Mesenchymal stem cell (in vitro differentiated cells and primary cell): ENCODE data around the gene TSBP1.

ENCODE experiments used
- DNase-seq: peaks from one replicate; pipeline ENCODE4 v3.0.0-alpha.2; 2013
- H2AFZ ChIP-seq: one replicate; pipeline ENCODE4 v1.6.1; 2013; ENCODE audit warnings: low read depth, mild to moderate bottlenecking, control low read depth, inconsistent platforms, low read length, moderate library complexity
- H2AK5ac ChIP-seq: 2 replicates; pipeline ENCODE4 v1.6.1; 2013; ENCODE audit warnings: low read length, moderate library complexity, mild to moderate bottlenecking, inconsistent platforms; ENCODE audit not compliant: severe bottlenecking
- H2BK120ac ChIP-seq: one replicate; pipeline ENCODE4 v1.6.1; 2013; ENCODE audit warnings: low read depth, mild to moderate bottlenecking, inconsistent platforms, low read length, moderate library complexity
- H2BK12ac ChIP-seq, 2 experiments: one replicate each; pipeline ENCODE4 v1.6.1; 2013; ENCODE audit warnings: inconsistent platforms in 2 of 2, low read length in 2 of 2, mild to moderate bottlenecking in 2 of 2, moderate library complexity in 2 of 2, control low read depth in 1 of 2
- H2BK15ac ChIP-seq: one replicate; pipeline ENCODE4 v1.6.1; 2013; ENCODE audit warnings: mild to moderate bottlenecking, low read depth, inconsistent platforms; ENCODE audit not compliant: poor library complexity, severe bottlenecking
- H2BK5ac ChIP-seq: 2 replicates; pipeline ENCODE4 v1.6.1; 2013; ENCODE audit warnings: low read depth, mild to moderate bottlenecking, low read length, control low read depth, inconsistent platforms; ENCODE audit not compliant: poor library complexity, severe bottlenecking
- H3K14ac ChIP-seq, 2 experiments: one replicate each; pipeline ENCODE4 v1.6.1; 2013; ENCODE audit warnings: inconsistent platforms in 2 of 2, low read length in 2 of 2, control low read depth in 1 of 2, mild to moderate bottlenecking in 1 of 2, moderate library complexity in 1 of 2
- H3K18ac ChIP-seq, 2 experiments: one replicate each; pipeline ENCODE4 v1.6.1; 2013; ENCODE audit warnings: inconsistent platforms in 2 of 2, low read length in 2 of 2, control low read depth in 1 of 2, low read depth in 1 of 2, mild to moderate bottlenecking in 1 of 2
- H3K23ac ChIP-seq, 2 experiments: one replicate each; pipeline ENCODE4 v1.6.1; 2013; ENCODE audit warnings: inconsistent platforms in 2 of 2, low read length in 2 of 2, mild to moderate bottlenecking in 2 of 2, moderate library complexity in 2 of 2, control low read depth in 1 of 2
- H3K27ac ChIP-seq: 2 replicates; pipeline ENCODE4 v1.5.1; 2013; ENCODE audit warnings: mild to moderate bottlenecking, moderate library complexity, low read length, control low read depth, inconsistent platforms; ENCODE audit not compliant: poor library complexity, severe bottlenecking
- H3K27me3 ChIP-seq, 2 experiments: 2 replicates each; pipeline versions ENCODE4 v1.6.1 to v1.7.0; 2013; ENCODE audit warnings: low read length in 2 of 2, mild to moderate bottlenecking in 2 of 2, moderate library complexity in 2 of 2, control low read depth in 1 of 2, inconsistent platforms in 1 of 2; ENCODE audit not compliant: control insufficient read depth in 1 of 2, insufficient read depth in 1 of 2
- H3K36me3 ChIP-seq, 2 experiments: 2 replicates each; pipeline versions ENCODE4 v1.6.1 to v1.7.0; 2013; ENCODE audit warnings: low read length in 2 of 2, control low read depth in 1 of 2, inconsistent platforms in 1 of 2, low read depth in 1 of 2, mild to moderate bottlenecking in 1 of 2; ENCODE audit not compliant: insufficient read depth in 2 of 2, control insufficient read depth in 1 of 2
- H3K4ac ChIP-seq, 2 experiments: one replicate each; pipeline ENCODE4 v1.6.1; 2013; ENCODE audit warnings: inconsistent platforms in 2 of 2, low read length in 2 of 2, mild to moderate bottlenecking in 2 of 2, moderate library complexity in 2 of 2, control low read depth in 1 of 2, low read depth in 1 of 2
- H3K4me1 ChIP-seq: 2 replicates; pipeline ENCODE4 v1.6.1; 2013; ENCODE audit warnings: low read depth, low read length, control low read depth; ENCODE audit not compliant: control insufficient read depth, insufficient read depth
- H3K4me2 ChIP-seq: 2 replicates; pipeline ENCODE4 v1.6.1; 2013; ENCODE audit warnings: low read length, mild to moderate bottlenecking, inconsistent platforms; ENCODE audit not compliant: poor library complexity, severe bottlenecking
- H3K4me3 ChIP-seq, 2 experiments: 2 replicates each; pipeline versions ENCODE4 v1.5.1 to v1.7.0; 2013; ENCODE audit warnings: low read length in 2 of 2, mild to moderate bottlenecking in 2 of 2, control low read depth in 1 of 2, low read depth in 1 of 2; ENCODE audit not compliant: insufficient read depth in 1 of 2
- H3K79me1 ChIP-seq: replicated peaks from 2 replicates; pipeline ENCODE4 v1.6.1; 2013; ENCODE audit warnings: mild to moderate bottlenecking, control low read depth, low read length, inconsistent platforms; ENCODE audit not compliant: poor library complexity, severe bottlenecking
- H3K9ac ChIP-seq: 2 replicates; pipeline ENCODE4 v1.7.0; 2013; ENCODE audit warnings: mild to moderate bottlenecking, low read length, moderate library complexity
- H3K9me3 ChIP-seq: 2 replicates; pipeline ENCODE4 v1.7.0; 2013; ENCODE audit warnings: mild to moderate bottlenecking, low read length; ENCODE audit not compliant: control insufficient read depth
- H4K8ac ChIP-seq: one replicate; pipeline ENCODE4 v1.6.1; 2013; ENCODE audit warnings: inconsistent platforms, mild to moderate bottlenecking, low read length, moderate library complexity
- H4K91ac ChIP-seq: one replicate; pipeline ENCODE4 v1.6.1; 2013; ENCODE audit warnings: mild to moderate bottlenecking, low read length, inconsistent platforms
- WGBS: methylation state at CpG from one replicate; pipeline ENCODE4 v1.1.7; 2013; ENCODE audit warnings: mixed read lengths; 5-methylcytosine and 5-hydroxymethylcytosine counted together

TSBP1 gene

GRCh38 chr6:32327103-32327502 is 44.6 kb downstream of the TSBP1 start:
- Histone ChIP-seq H3K4me3 (no peak overlapping the region), H3K23ac (no peak overlapping the region), H3K4ac (no peak overlapping the region), H3K9ac (no peak overlapping the region), H2AK5ac (no peak overlapping the region), H2BK120ac (no peak overlapping the region), H3K14ac (no peak overlapping the region), H3K4me1 (no peaks in the 10 kb centered on the region), H3K27me3 (peaks cover 0 to 3% of the 10 kb centered on the region in 2 experiments), H3K36me3 (no peaks in the 10 kb centered on the region), H2BK15ac (no peak overlapping the region), H2AFZ (no peak overlapping the region), H2BK12ac (no peak overlapping the region), H3K27ac (no peak overlapping the region), H3K4me2 (no peak overlapping the region), H4K8ac (no peak overlapping the region), H2BK5ac (no peak overlapping the region), H3K18ac (no peak overlapping the region), H4K91ac (no peak overlapping the region), H3K9me3 (no peaks in the 10 kb centered on the region), H3K79me1 (no peaks in the 10 kb centered on the region)
- no peak for DNase-seq
- WGBS: 96% methylated on average over 3 of the region's 3 CpGs

DNA sequence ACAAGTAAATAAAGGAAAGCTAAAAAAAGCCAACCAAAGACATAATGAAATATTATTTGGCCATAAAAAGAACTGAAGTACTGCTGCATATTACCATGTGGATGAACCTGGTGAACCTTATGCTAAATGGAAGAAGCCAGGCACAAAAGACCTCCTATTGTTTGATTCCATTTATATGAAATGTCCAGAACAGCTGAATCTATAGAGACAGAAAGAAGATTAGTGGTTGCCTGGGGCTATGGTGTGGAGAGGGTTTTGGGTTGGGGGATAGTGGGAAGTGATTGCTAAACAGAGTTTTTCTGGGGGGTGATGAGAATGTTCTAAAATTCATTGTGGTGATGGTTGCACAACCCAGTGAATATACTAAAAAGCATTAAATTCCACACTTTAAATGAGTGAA is 53.2 kb downstream of the TSBP1 start:
- no peak overlapping the region for H4K91ac ChIP-seq
- no peak overlapping the region for H3K14ac ChIP-seq
- H3K18ac ChIP-seq: no peak overlapping the region
- H2BK15ac ChIP-seq: no peak overlapping the region
- H3K9me3 ChIP-seq: no peaks in the 10 kb centered on the region
- no peak overlapping the region for H2BK12ac ChIP-seq
- H3K4ac ChIP-seq: no peak overlapping the region
- no peaks in the 10 kb centered on the region for H3K36me3 ChIP-seq
- H3K79me1 ChIP-seq: no peaks in the 10 kb centered on the region
- H3K23ac ChIP-seq: no peak overlapping the region
- H2BK5ac ChIP-seq: no peak overlapping the region
- H3K4me2 ChIP-seq: no peak overlapping the region
- H3K4me1 ChIP-seq: no peaks in the 10 kb centered on the region
- no peak overlapping the region for H2BK120ac ChIP-seq
- no peak overlapping the region for H4K8ac ChIP-seq
- no peak for DNase-seq
- no peak overlapping the region for H2AFZ ChIP-seq
- no peak overlapping the region for H3K9ac ChIP-seq
- no peak overlapping the region for H3K4me3 ChIP-seq
- no peak overlapping the region for H2AK5ac ChIP-seq
- no peaks in the 10 kb centered on the region for H3K27me3 ChIP-seq
- no peak overlapping the region for H3K27ac ChIP-seq

- H2AFZ ChIP-seq: no peak overlapping the region
- no peaks in the 10 kb centered on the region for H3K9me3 ChIP-seq
- no peak overlapping the region for H3K14ac ChIP-seq
- H3K79me1 ChIP-seq: no peaks in the 10 kb centered on the region
- no peak overlapping the region for H2BK5ac ChIP-seq
- no peak overlapping the region for H2BK12ac ChIP-seq
- 68% methylated on average over 5 of the region's 5 CpGs for WGBS
- H3K27me3 ChIP-seq: no peaks in the 10 kb centered on the region
- H2AK5ac ChIP-seq: no peak overlapping the region
- H3K9ac ChIP-seq: no peak overlapping the region
- H3K4me2 ChIP-seq: no peak overlapping the region
- no peak overlapping the region for H4K91ac ChIP-seq
- H2BK15ac ChIP-seq: no peak overlapping the region
- H3K36me3 ChIP-seq: no peaks in the 10 kb centered on the region
- no peak for DNase-seq
- no peaks in the 10 kb centered on the region for H3K4me1 ChIP-seq
- no peak overlapping the region for H3K27ac ChIP-seq
- no peak overlapping the region for H3K18ac ChIP-seq
- H2BK120ac ChIP-seq: no peak overlapping the region
- no peak overlapping the region for H3K4ac ChIP-seq
- no peak overlapping the region for H3K23ac ChIP-seq
- no peak overlapping the region for H4K8ac ChIP-seq
- no peak overlapping the region for H3K4me3 ChIP-seq
Observed at GRCh38 chr6:32317541-32317940, 54.2 kb downstream of the TSBP1 start.

- H4K91ac ChIP-seq: no peak overlapping the region
- no peak overlapping the region for H2AFZ ChIP-seq
- H3K18ac ChIP-seq: no peak overlapping the region
- H2AK5ac ChIP-seq: no peak overlapping the region
- H4K8ac ChIP-seq: no peak overlapping the region
- no peak overlapping the region for H3K4ac ChIP-seq
- H2BK120ac ChIP-seq: no peak overlapping the region
- H3K27ac ChIP-seq: no peak overlapping the region
- H3K27me3 ChIP-seq: no peaks in the 10 kb centered on the region
- no peak overlapping the region for H3K14ac ChIP-seq
- H2BK15ac ChIP-seq: no peak overlapping the region
- H3K4me1 ChIP-seq: no peaks in the 10 kb centered on the region
- no peak overlapping the region for H3K9ac ChIP-seq
- no peaks in the 10 kb centered on the region for H3K36me3 ChIP-seq
- no peak overlapping the region for H2BK5ac ChIP-seq
- no peak overlapping the region for H3K23ac ChIP-seq
- no peak overlapping the region for H2BK12ac ChIP-seq
- no peak for DNase-seq
- H3K9me3 ChIP-seq: no peaks in the 10 kb centered on the region
- H3K4me2 ChIP-seq: no peak overlapping the region
- 81% methylated on average over 1 of the region's 1 CpG for whole genome bisulfite sequencing
- no peaks in the 10 kb centered on the region for H3K79me1 ChIP-seq
- H3K4me3 ChIP-seq: no peak overlapping the region
Observed at GRCh38 chr6:32313964-32314363, 57.7 kb downstream of the TSBP1 start.
